ENCODE data around the gene MCUB.

DNA sequence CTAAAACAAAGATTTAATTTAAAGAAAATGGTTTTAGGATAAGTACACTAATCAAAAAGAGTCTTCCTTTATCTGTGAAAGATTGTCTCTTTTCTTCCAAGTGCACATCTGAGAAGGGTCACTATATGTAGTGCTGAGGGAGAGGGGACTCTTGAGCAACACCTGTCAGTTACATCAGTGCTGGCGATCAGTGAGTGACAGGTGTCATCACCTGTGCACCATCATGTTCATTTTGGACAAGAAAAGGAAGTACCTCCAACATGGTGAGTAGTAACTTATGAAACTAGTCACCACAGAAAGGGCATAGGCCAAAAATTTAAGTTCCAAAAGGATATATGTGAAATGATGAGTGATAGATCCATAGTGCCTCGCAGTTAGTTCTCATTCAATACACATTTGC is 55.7 kb downstream of the MCUB start:
- TF ChIP-seq, protein P1, sequence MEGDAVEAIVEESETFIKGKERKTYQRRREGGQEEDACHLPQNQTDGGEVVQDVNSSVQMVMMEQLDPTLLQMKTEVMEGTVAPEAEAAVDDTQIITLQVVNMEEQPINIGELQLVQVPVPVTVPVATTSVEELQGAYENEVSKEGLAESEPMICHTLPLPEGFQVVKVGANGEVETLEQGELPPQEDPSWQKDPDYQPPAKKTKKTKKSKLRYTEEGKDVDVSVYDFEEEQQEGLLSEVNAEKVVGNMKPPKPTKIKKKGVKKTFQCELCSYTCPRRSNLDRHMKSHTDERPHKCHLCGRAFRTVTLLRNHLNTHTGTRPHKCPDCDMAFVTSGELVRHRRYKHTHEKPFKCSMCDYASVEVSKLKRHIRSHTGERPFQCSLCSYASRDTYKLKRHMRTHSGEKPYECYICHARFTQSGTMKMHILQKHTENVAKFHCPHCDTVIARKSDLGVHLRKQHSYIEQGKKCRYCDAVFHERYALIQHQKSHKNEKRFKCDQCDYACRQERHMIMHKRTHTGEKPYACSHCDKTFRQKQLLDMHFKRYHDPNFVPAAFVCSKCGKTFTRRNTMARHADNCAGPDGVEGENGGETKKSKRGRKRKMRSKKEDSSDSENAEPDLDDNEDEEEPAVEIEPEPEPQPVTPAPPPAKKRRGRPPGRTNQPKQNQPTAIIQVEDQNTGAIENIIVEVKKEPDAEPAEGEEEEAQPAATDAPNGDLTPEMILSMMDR (conservative IDR thresholded peaks at IDR 0.05 in 1 of 2, IDR thresholded peaks at IDR 0.05 in 1 of 2; ENCODE audit: low read depth in 1 of 2, low read length in 2 of 2): no peak
- TF ChIP-seq EZH2 (IDR thresholded peaks at IDR 0.05; ENCODE audit: low read length, missing control alignments): no peak

Data from fibroblast of lung (primary cell).